Measurements from ENCODE around the gene RUVBL1.

RUVBL1 gene

GRCh38 chr3:128123538-128124368 lies at the start of gene RUVBL1:
Gene RUVBL1, minus strand, starts transcription at chr3:128123812. Its CDS starts 88 bp downstream, at chr3:128123724.
- Histone ChIP-seq H3K4me3 (ENCODE audit: low read depth in 1 of 2, low read length in 1 of 2) (peak within 1 kb of the TSS; percentile 66 to 75), H3K9me3 (no peaks in the 10 kb centered on the region), H3K36me3 (no peaks in the 10 kb centered on the region), H3K27me3 (no peaks in the 10 kb centered on the region), H3K27ac (peak within 1 kb of the TSS; percentile 78), H3K4me1 (ENCODE audit: control insufficient read depth in 1 of 2, insufficient read depth in 1 of 2, low read depth in 1 of 2, low read length in 1 of 2) (peaks cover 13 to 19% of the 10 kb centered on the region in 2 experiments)
- TF ChIP-seq CTCF (IDR thresholded peaks at IDR 0.05), result peak; percentile 29

DNA sequence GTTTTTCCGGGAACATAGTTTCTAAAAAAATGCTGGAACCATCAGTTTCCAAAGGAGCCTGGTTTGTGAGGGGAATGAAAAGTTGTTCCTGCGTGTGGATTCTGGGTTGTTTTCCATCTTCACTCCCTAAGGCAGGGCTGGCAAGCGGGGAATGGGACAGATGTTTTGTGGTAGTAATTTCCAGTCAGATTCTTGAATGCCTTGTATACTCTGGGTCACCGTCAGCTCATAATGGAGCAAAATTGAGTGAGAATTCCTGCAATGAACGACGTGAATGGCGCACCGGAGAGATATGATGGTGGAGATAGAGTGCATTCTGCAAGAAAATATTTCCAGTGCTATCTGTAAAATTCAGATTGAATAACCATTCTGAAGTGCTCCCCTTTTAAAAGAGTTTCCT lies 49.6 kb upstream of the RUVBL1 start:
- Histone ChIP-seq H3K36me3 (no peaks in the 10 kb centered on the region), H3K27me3 (no peaks in the 10 kb centered on the region), H3K4me3 (ENCODE audit: low read depth in 1 of 2, low read length in 1 of 2) (no peak overlapping the region), H3K9me3 (no peaks in the 10 kb centered on the region), H3K4me1 (ENCODE audit: control insufficient read depth in 1 of 2, insufficient read depth in 1 of 2, low read depth in 1 of 2, low read length in 1 of 2) (peaks cover 38 to 41% of the 10 kb centered on the region in 2 experiments), H3K27ac (no peak overlapping the region)
- no peak for TF ChIP-seq CTCF (IDR thresholded peaks at IDR 0.05)

GRCh38 chr3:128170866-128171516 lies 47.4 kb upstream of the RUVBL1 start:
- no peaks in the 10 kb centered on the region for H3K36me3 ChIP-seq
- no peak overlapping the region for H3K27ac ChIP-seq
- no peak overlapping the region for H3K4me3 ChIP-seq (ENCODE audit: low read depth in 1 of 2, low read length in 1 of 2)
- TF ChIP-seq CTCF (IDR thresholded peaks at IDR 0.05), result no peak
- no peaks in the 10 kb centered on the region for H3K27me3 ChIP-seq
- H3K9me3 ChIP-seq, result no peaks in the 10 kb centered on the region
- peaks cover 38 to 42% of the 10 kb centered on the region in 2 experiments for H3K4me1 ChIP-seq (ENCODE audit: control insufficient read depth in 1 of 2, insufficient read depth in 1 of 2, low read depth in 1 of 2, low read length in 1 of 2)

GRCh38 chr3:128168836-128169235 lies 45.2 kb upstream of the RUVBL1 start:
- H3K27me3 ChIP-seq, result no peaks in the 10 kb centered on the region
- H3K9me3 ChIP-seq, result no peaks in the 10 kb centered on the region
- no peak for TF ChIP-seq CTCF (IDR thresholded peaks at IDR 0.05)
- no peak overlapping the region for H3K27ac ChIP-seq
- H3K4me3 ChIP-seq (ENCODE audit: low read depth in 1 of 2, low read length in 1 of 2), result no peak overlapping the region
- no peaks in the 10 kb centered on the region for H3K36me3 ChIP-seq
- H3K4me1 ChIP-seq (ENCODE audit: control insufficient read depth in 1 of 2, insufficient read depth in 1 of 2, low read depth in 1 of 2, low read length in 1 of 2), result peaks cover 21 to 24% of the 10 kb centered on the region in 2 experiments

- TF ChIP-seq CTCF (IDR thresholded peaks at IDR 0.05), result no peak
- no peak overlapping the region for H3K27ac ChIP-seq
- H3K9me3 ChIP-seq, result no peaks in the 10 kb centered on the region
- H3K27me3 ChIP-seq, result no peaks in the 10 kb centered on the region
- H3K36me3 ChIP-seq, result no peaks in the 10 kb centered on the region
- peaks cover 19 to 21% of the 10 kb centered on the region in 2 experiments for H3K4me1 ChIP-seq (ENCODE audit: control insufficient read depth in 1 of 2, insufficient read depth in 1 of 2, low read depth in 1 of 2, low read length in 1 of 2)
- H3K4me3 ChIP-seq (ENCODE audit: low read depth in 1 of 2, low read length in 1 of 2), result no peak overlapping the region
These were observed 44.5 kb upstream of the RUVBL1 start for GRCh38 chr3:128167973-128168674.
